ENCODE measurements around the gene TOGARAM2.

TOGARAM2 gene

DNA sequence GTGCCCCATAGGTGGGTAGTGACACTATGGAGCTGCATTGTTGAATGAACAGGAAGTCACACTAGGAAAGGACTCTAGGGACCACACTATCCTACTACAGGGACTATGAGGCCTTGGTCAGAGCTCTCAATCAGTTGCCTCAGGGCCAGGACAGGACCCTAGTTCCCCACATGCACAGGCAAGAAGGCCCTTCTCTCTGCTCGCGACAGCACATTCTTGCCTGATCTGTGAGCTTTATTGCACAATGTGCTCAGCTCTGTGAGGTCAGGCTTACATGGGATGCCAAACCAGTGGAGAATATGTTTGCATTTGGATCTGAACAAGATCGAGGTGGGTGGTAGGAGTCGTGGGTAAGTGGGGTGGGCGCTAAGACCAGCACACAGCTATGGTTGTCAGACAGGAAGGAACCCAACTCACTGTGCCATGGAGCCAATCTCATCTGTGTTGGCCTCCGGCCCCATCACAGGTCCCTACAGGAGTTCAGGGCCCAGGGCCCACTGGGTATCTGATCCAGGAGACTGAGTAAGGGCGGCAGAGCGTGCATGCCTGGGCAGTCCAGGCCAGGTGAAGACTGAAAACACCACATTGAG, 85.3 kb downstream of the TOGARAM2 start:
- ATAC-seq, result no peak
- no peak for TF ChIP-seq TCF4 (CRISPR knock-in tag; IDR thresholded peaks at IDR 0.05; ENCODE audit: borderline replicate concordance)
- TF ChIP-seq TOX (CRISPR knock-in tag; IDR thresholded peaks at IDR 0.05; ENCODE audit: borderline replicate concordance), result no peak
- TF ChIP-seq ZNF8 (CRISPR knock-in tag; IDR thresholded peaks at IDR 0.05), result no peak
- no peak for TF ChIP-seq BACH2 (CRISPR knock-in tag; IDR thresholded peaks at IDR 0.05; ENCODE audit: borderline replicate concordance)
- TF ChIP-seq, protein P1, sequence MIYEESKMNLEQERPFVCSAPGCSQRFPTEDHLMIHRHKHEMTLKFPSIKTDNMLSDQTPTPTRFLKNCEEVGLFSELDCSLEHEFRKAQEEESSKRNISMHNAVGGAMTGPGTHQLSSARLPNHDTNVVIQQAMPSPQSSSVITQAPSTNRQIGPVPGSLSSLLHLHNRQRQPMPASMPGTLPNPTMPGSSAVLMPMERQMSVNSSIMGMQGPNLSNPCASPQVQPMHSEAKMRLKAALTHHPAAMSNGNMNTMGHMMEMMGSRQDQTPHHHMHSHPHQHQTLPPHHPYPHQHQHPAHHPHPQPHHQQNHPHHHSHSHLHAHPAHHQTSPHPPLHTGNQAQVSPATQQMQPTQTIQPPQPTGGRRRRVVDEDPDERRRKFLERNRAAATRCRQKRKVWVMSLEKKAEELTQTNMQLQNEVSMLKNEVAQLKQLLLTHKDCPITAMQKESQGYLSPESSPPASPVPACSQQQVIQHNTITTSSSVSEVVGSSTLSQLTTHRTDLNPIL (CRISPR knock-in tag; IDR thresholded peaks at IDR 0.05; ENCODE audit: low read depth), result no peak
- TF ChIP-seq GLIS3 (CRISPR knock-in tag; IDR thresholded peaks at IDR 0.05), result no peak
- TF ChIP-seq, protein P2, sequence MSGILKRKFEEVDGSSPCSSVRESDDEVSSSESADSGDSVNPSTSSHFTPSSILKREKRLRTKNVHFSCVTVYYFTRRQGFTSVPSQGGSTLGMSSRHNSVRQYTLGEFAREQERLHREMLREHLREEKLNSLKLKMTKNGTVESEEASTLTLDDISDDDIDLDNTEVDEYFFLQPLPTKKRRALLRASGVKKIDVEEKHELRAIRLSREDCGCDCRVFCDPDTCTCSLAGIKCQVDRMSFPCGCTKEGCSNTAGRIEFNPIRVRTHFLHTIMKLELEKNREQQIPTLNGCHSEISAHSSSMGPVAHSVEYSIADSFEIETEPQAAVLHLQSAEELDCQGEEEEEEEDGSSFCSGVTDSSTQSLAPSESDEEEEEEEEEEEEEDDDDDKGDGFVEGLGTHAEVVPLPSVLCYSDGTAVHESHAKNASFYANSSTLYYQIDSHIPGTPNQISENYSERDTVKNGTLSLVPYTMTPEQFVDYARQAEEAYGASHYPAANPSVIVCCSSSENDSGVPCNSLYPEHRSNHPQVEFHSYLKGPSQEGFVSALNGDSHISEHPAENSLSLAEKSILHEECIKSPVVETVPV (CRISPR knock-in tag; IDR thresholded peaks at IDR 0.05), result no peak
- TF ChIP-seq ZFP30 (CRISPR knock-in tag; IDR thresholded peaks at IDR 0.05), result no peak
- no peak for TF ChIP-seq ESRRG (CRISPR knock-in tag; IDR thresholded peaks at IDR 0.05)
- TF ChIP-seq, protein P3, sequence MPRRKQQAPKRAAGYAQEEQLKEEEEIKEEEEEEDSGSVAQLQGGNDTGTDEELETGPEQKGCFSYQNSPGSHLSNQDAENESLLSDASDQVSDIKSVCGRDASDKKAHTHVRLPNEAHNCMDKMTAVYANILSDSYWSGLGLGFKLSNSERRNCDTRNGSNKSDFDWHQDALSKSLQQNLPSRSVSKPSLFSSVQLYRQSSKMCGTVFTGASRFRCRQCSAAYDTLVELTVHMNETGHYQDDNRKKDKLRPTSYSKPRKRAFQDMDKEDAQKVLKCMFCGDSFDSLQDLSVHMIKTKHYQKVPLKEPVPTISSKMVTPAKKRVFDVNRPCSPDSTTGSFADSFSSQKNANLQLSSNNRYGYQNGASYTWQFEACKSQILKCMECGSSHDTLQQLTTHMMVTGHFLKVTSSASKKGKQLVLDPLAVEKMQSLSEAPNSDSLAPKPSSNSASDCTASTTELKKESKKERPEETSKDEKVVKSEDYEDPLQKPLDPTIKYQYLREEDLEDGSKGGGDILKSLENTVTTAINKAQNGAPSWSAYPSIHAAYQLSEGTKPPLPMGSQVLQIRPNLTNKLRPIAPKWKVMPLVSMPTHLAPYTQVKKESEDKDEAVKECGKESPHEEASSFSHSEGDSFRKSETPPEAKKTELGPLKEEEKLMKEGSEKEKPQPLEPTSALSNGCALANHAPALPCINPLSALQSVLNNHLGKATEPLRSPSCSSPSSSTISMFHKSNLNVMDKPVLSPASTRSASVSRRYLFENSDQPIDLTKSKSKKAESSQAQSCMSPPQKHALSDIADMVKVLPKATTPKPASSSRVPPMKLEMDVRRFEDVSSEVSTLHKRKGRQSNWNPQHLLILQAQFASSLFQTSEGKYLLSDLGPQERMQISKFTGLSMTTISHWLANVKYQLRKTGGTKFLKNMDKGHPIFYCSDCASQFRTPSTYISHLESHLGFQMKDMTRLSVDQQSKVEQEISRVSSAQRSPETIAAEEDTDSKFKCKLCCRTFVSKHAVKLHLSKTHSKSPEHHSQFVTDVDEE (CRISPR knock-in tag; IDR thresholded peaks at IDR 0.05), result no peak
- no peak for TF ChIP-seq ISL1 (CRISPR knock-in tag; IDR thresholded peaks at IDR 0.05)
- no peak for TF ChIP-seq PPARA (CRISPR knock-in tag; IDR thresholded peaks at IDR 0.05; ENCODE audit: borderline replicate concordance)
- TF ChIP-seq, protein P4, sequence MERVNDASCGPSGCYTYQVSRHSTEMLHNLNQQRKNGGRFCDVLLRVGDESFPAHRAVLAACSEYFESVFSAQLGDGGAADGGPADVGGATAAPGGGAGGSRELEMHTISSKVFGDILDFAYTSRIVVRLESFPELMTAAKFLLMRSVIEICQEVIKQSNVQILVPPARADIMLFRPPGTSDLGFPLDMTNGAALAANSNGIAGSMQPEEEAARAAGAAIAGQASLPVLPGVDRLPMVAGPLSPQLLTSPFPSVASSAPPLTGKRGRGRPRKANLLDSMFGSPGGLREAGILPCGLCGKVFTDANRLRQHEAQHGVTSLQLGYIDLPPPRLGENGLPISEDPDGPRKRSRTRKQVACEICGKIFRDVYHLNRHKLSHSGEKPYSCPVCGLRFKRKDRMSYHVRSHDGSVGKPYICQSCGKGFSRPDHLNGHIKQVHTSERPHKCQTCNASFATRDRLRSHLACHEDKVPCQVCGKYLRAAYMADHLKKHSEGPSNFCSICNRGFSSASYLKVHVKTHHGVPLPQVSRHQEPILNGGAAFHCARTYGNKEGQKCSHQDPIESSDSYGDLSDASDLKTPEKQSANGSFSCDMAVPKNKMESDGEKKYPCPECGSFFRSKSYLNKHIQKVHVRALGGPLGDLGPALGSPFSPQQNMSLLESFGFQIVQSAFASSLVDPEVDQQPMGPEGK (CRISPR knock-in tag; IDR thresholded peaks at IDR 0.05; ENCODE audit: borderline replicate concordance), result no peak

DNA sequence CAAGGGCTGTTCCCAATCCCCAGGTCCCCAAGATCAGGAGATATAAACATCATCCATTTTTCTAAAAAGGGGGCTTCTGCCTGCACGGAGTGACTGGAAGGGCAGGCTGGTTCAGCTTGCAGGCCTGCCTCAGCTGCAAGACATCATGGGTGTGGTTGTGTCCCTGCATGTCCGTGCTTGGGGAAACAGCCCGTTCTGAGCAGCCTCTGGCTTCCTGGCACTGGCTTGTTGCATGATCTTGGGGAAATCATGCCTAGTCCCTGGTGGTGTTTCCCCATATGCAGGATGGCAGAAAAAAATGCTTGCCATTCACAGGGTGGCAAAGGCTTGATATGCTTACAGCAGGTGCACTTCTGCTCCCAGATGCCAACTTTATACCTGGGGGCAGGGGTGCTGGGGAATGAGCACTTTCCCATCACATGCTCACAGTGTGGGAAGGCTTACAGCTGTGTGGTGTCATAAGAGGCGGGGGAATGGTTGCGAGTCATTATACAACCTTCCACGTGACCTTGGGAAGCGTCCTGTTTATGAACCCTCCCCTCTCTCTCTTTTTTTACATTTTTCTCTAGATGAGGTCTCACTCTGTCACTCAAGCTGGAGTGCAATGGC, 86.0 kb downstream of the TOGARAM2 start:
- no peak for TF ChIP-seq ZFP3 (CRISPR knock-in tag; IDR thresholded peaks at IDR 0.05)
- TF ChIP-seq, protein P5, sequence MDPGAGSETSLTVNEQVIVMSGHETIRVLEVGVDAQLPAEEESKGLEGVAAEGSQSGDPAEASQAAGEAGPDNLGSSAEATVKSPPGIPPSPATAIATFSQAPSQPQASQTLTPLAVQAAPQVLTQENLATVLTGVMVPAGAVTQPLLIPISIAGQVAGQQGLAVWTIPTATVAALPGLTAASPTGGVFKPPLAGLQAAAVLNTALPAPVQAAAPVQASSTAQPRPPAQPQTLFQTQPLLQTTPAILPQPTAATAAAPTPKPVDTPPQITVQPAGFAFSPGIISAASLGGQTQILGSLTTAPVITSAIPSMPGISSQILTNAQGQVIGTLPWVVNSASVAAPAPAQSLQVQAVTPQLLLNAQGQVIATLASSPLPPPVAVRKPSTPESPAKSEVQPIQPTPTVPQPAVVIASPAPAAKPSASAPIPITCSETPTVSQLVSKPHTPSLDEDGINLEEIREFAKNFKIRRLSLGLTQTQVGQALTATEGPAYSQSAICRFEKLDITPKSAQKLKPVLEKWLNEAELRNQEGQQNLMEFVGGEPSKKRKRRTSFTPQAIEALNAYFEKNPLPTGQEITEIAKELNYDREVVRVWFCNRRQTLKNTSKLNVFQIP (CRISPR knock-in tag; IDR thresholded peaks at IDR 0.05; ENCODE audit: borderline replicate concordance, low read depth), result no peak
- TF ChIP-seq, protein P4 (CRISPR knock-in tag; IDR thresholded peaks at IDR 0.05; ENCODE audit: borderline replicate concordance), result no peak
- no peak for TF ChIP-seq TCF4 (CRISPR knock-in tag; IDR thresholded peaks at IDR 0.05; ENCODE audit: borderline replicate concordance)
- no peak for TF ChIP-seq OSR1 (CRISPR knock-in tag; IDR thresholded peaks at IDR 0.05)
- no peak for TF ChIP-seq PPARA (CRISPR knock-in tag; IDR thresholded peaks at IDR 0.05; ENCODE audit: borderline replicate concordance)
- no peak for TF ChIP-seq RARB (CRISPR knock-in tag; IDR thresholded peaks at IDR 0.05)
- no peak for TF ChIP-seq TOX (CRISPR knock-in tag; IDR thresholded peaks at IDR 0.05; ENCODE audit: borderline replicate concordance)
- TF ChIP-seq CSDC2 (CRISPR knock-in tag; IDR thresholded peaks at IDR 0.05), result no peak
- no peak for TF ChIP-seq ARNTL (CRISPR knock-in tag; IDR thresholded peaks at IDR 0.05; ENCODE audit: borderline replicate concordance, low read depth)
- no peak for TF ChIP-seq SNAI2 (CRISPR knock-in tag; IDR thresholded peaks at IDR 0.05)
- TF ChIP-seq ESRRG (CRISPR knock-in tag; IDR thresholded peaks at IDR 0.05), result no peak
- TF ChIP-seq ZNF8 (CRISPR knock-in tag; IDR thresholded peaks at IDR 0.05), result no peak
- TF ChIP-seq GLIS3 (CRISPR knock-in tag; IDR thresholded peaks at IDR 0.05), result no peak
- TF ChIP-seq BACH2 (CRISPR knock-in tag; IDR thresholded peaks at IDR 0.05; ENCODE audit: borderline replicate concordance), result no peak
- TF ChIP-seq ZFP30 (CRISPR knock-in tag; IDR thresholded peaks at IDR 0.05), result no peak
- TF ChIP-seq ISL1 (CRISPR knock-in tag; IDR thresholded peaks at IDR 0.05), result no peak
- TF ChIP-seq, protein P3 (CRISPR knock-in tag; IDR thresholded peaks at IDR 0.05), result no peak
- no peak for ATAC-seq
